HG03280 (cell line): Measurements from ENCODE around the gene DNAJA4.

ENCODE experiments used
- ATAC-seq: cut with Tn5 transposase; IDR thresholded peaks from one replicate; pipeline ENCODE4 v1.9.1; 2021; ENCODE audit warnings: mild to moderate bottlenecking, moderate library complexity; ENCODE audit not compliant: unreplicated experiment

Gene DNAJA4

DNA sequence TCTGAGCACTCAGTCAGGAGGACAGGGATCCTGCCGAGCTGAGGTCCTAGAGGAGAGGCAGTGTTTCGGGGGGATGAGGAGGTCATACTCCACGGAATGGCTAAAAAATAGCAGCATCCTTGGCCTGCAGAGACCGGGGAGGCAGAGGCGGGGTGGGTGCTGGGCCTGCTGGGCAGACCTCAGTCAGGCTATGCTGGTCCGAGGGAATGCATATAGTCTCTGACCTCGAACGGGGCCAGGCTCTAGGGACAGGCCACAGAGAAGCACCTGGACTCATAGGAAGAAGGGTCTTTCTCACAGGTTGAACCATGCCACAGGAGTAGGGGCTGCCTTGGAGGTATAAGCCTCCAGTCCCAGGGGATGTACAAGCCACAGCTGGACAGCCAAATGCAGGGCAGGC, 49.0 kb downstream of the DNAJA4 start:
- ATAC-seq, result no peak

DNA sequence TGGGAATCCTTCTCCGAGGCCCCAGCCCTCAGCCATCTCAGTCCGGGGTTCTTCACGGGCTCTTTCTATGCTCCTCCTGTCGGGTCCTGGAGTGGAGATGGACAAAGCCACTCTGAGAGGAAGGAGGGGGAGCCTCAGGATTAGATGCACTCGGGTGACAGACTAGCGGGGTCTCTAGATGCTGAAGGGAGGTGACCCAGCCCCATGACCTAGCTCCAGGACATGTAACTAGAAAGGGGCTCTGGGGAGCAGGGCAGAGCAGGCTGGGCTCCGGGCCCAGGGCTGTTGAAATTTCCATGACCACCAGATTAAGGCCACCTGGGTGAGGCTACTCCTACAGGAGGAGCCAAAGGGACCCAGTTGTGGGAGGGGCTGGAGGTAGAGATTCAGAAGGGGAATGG, 49.8 kb downstream of the DNAJA4 start:
- no peak for ATAC-seq

- no peak for ATAC-seq
Measured at GRCh38 chr15:78315686-78316282, 51.4 kb downstream of the DNAJA4 start.

- ATAC-seq, result no peak
Measured at GRCh38 chr15:78316283-78317083, 52.1 kb downstream of the DNAJA4 start.

DNA sequence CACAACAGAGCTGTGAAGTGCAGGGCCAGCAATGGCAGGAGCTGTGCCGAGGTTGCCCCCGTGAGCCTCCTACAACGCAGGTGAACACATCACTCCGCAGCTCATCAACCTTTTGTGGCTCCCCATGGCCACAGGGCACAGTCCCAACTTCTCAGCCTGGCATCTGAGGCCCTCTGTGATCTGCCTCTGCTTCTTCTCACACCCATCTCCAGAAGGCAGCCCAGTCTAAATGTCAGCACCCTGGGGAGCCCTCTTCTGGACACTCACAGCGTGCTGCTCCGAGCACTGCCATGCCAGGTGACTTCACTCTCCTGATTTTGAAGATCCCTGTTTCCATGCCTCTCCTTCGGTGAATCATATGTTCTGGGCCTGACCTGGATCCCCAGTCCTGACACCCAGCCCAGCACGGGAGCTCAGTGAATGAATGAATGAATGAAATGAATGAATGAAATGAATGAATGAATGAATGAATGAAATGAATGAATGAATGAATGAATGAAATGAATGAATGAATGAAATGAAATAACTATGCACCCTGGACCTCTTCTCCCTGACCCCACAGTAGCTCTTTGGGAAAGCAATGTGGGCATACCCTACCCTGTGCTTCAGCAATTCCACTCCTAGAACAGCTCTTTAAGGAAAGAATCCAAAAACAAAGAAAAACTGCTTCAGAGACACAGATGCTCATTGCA, 52.9 kb downstream of the DNAJA4 start:
- ATAC-seq, result no peak

DNA sequence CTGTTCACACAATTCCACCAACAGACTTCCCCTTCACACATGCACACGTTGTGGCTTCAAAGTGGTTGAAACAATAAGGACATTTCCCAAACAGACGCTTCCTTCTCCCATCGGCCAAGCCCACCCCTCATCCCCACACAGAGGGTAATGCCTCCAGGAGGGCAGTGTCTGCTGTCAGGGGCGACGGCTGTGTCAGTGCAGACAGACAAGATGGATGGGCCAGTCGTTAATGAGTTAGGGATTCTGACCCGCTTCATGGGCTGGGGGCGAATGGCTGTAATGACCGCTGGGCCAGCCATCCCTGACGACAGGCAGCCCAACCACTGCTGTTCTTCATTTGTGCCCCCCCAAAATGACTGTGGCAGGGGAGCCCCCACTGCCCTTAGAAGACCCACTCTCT, 55.2 kb downstream of the DNAJA4 start:
- ATAC-seq, result no peak

DNA sequence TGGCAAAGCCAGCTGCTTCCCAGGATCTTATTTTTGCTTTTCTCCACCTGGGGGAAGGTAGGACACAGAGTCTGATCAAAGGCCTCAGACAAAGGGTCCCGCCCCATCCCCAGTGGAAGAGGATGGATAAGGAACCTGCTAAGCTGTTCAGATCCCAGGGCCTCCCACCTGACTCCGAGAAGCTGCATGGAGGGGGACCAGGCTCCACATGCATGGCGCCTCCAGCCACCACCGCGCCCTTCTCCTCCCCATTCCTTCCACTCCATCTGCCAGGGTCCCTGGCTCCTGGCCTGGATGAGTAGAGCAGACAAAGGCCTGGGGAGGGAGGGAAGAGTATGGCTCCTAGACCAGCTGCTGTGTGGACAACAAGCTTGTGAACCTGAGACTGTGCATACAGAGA, 55.8 kb downstream of the DNAJA4 start:
- ATAC-seq, result no peak

GRCh38 chr15:78321041-78321570, 56.7 kb downstream of the DNAJA4 start:
- ATAC-seq, result no peak

- ATAC-seq, result no peak
Measured at GRCh38 chr15:78321786-78322185, 57.4 kb downstream of the DNAJA4 start.

DNA sequence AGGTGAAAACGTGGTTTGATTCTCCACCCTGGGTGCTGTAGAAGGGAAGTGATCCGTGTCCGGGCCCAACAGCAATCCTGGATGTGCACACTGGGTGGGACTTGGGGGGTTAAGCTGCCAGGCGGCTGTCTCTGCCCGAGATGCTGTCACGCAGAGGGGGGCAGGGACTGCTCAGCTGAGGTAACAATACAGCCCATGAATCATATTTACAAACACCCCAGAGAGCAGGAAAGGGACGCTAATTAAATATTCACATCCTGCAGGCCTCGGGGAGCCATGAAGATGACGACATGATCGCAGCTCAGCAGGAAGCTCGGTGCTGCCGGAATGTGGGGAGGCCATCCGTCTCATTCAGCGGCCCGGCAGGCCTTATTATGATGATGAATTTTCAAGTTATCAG, 57.9 kb downstream of the DNAJA4 start:
- ATAC-seq, result no peak

DNA sequence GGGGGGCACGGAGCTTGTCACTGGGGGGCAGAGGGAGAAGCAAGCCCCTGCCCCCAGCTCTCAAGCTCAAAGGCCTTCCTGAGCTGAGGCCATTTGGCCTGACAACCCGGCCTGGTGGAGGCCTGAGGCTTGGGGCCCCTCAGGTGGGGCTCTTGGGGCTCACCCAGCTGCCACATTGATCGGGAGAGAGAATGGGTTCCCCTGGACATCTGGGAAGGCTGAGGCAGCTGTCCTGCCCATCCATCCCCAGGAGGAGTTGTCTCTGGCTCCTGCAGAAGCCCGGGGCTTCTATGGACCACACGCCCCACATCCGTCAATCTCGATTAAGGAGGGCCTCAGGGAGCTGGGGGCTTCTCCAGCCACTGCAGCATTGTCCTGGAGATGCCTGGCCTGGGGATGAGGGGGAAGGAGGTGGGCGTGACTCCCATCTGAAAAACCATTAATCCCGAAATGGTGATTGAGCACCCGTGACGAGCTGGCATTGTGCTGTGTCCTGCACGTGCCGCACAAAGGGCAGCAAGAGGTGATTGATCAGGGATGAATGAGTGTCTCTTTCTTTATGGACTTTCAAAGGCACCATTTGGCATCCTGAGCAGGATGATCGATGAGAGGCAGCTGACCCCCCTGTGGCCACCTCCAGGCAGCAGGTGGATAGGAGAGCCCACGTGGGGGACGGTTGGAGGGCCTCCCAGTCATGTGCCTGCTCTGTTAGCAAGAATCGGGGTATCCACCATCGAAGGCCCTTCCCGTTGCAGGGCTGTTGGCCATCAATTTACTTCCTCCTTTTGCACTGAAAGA, 58.6 kb downstream of the DNAJA4 start:
- no peak for ATAC-seq

GRCh38 chr15:78323693-78324092, 59.3 kb downstream of the DNAJA4 start:
- ATAC-seq, result no peak

GRCh38 chr15:78324144-78324543, 59.8 kb downstream of the DNAJA4 start:
- no peak for ATAC-seq

DNA sequence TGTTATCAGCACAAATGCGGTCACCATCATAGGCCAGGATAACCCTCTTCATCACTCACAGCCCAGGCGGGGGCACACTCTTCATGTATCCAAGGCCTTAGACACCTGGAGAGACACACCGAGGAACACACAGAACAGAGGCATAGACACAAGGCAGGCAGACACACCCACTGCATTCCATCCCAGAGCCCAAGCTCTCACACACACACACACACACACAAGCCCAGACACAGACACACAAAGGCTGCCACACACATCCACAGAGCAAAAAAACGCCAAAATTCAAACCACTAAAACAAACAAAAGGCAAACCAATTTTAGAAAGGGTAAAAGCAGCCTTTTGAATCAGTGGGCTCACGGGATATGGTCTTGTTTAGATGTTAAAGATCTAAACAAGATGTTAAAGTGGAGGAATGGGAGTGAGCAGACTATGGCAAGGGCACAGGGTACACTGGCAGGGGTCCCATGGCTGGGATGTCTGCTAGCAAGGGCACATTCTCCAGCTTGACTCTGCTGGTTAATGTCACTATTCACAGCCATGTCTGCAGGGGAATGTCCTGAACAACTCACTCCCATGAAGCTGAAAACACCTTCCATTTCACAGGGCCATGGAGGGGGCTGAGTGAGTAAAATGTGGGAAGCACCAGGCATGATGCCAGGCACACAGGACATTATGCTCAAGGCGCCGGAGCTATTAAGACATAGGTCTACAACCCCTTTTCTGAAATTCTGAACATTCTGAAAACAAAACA, 60.9 kb downstream of the DNAJA4 start:
- ATAC-seq, result no peak

GRCh38 chr15:78327466-78327865, 63.1 kb downstream of the DNAJA4 start:
- ATAC-seq, result no peak

DNA sequence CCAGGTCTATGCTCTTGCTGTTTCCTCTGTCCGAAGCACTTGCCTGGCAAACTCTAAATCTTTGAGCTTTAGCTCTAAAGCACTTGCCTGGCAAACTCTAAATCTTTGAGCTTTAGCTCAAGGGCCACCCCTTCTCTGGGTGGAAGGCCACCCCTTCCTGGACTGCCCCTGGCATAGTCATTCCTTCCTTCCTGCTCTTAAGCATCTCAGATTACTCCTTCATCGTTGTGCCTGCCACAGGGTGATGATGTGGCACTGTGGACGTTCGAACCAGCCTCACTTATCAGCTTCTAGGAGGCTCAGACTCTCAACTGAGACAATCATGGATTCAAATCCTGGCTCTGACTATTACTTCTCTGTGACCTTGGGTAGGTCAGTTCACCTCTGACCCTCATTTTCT, 65.3 kb downstream of the DNAJA4 start:
- no peak for ATAC-seq
